Esophagus squamous epithelium (tissue), 5 donors: ENCODE results near the gene ADAMTS12. TPM values are rescaled to one million over a fixed set of nuclear protein-coding genes. Genes with fewer than 3 reads are reported as not detected.

Source experiments
- DNase-seq: peaks from one replicate; lab custom pipeline; 2025; lab: John Stamatoyannopoulos, UW
- H3K27ac ChIP-seq, 4 donors: fragments of 200-600 bp; sonication (generic); one replicate each; pipeline ENCODE4 v1.5.1; 2016 to 2019; ENCODE audit warnings: mild to moderate bottlenecking in 1 of 4
- H3K27me3 ChIP-seq, 4 donors: fragments of 200-600 bp; sonication (generic); 1 replicate in 3 of 4; 2 replicates in 1 of 4; pipeline versions ENCODE4 v1.5.1 to v1.6.0; 2017 to 2021; ENCODE audit warnings: antibody characterized with exemption in 1 of 4
- H3K36me3 ChIP-seq, 3 donors: fragments of 200-600 bp; sonication (generic); one replicate each; pipeline ENCODE4 v1.5.1; 2016 to 2019
- H3K4me1 ChIP-seq, 3 donors: fragments of 200-600 bp; sonication (generic); one replicate each; pipeline ENCODE4 v1.5.1; 2017 to 2019
- H3K4me3 ChIP-seq, 4 donors: fragments of 200-600 bp; sonication (generic); 1 replicate in 3 of 4; 2 replicates in 1 of 4; pipeline ENCODE4 v1.5.1; 2016 to 2019; ENCODE audit warnings: mild to moderate bottlenecking in 2 of 4, moderate library complexity in 1 of 4
- H3K9me3 ChIP-seq, 3 donors: fragments of 200-600 bp; sonication (generic); one replicate each; pipeline ENCODE4 v1.5.1; 2016 to 2019
- CTCF ChIP-seq, 6 experiments: fragments of 450-650 bp in 4 of 6; fragments of 200-600 bp in 2 of 6; sonication (generic) in 2 of 6; IDR thresholded peaks; one replicate each; pipeline ENCODE4 v1.5.1; 2016 to 2019; ENCODE audit warnings: antibody characterized with exemption in 6 of 6, mild to moderate bottlenecking in 4 of 6, moderate library complexity in 4 of 6
- POLR2A ChIP-seq, 4 donors: fragments of 450-650 bp; IDR thresholded peaks; one replicate each; pipeline ENCODE4 v1.6.1; 2017; ENCODE audit warnings: antibody characterized with exemption in 4 of 4, mild to moderate bottlenecking in 4 of 4, moderate library complexity in 3 of 4
- WGBS, 2 donors: methylation state at CpG; one replicate each; pipeline ENCODE4 v1.1.5; 2018; 5-methylcytosine and 5-hydroxymethylcytosine counted together
- intact Hi-C: fragments of 100-400 bp; cut with DNase I; formaldehyde crosslinking; loops from one replicate; pipeline ENCODE4 v1.15.0; 2022
- total RNA-seq, 4 donors: library from RNA; depleted of rRNA; stranded (reverse); fragments of >200 nt; gene quantifications; one replicate each; pipeline ENCODE4 v1.1.0, GENCODE V29; 2016
- donor health status: DM: yes; HTN: yes; CAD: no.

The ADAMTS12 gene
- total RNA-seq, 4 donors from 2014 or later: 0.73 to 1.3 (median 0.76) TPM; not detected in 1

DNA sequence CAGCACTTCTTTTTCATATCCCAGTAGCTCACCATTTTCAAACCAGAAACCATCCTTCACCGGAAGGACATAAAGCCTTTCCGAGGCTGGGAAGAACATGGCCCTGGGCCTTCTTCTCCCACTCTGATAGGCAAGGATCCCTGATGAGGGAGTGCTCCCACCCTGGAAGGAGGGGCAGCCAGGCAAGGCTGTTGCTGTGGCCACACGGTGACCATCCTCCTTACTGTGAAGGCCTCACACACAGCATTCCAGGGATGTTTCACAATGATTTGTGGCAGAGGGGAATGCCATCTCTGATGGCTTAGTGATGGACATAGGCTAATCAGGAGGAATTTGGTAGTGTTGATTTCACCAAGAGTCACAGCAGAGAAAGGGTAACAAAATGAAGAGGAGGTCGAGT is 130.7 kb downstream of the ADAMTS12 start:
- intact Hi-C loops: no loop called here
- no peak overlapping the region for H3K27ac ChIP-seq
- 47 to 54% methylated on average over 3 to 4 of the region's 4 CpGs for WGBS, 2 donors

GRCh38 chr5:33758737-33759136 is 133.1 kb downstream of the ADAMTS12 start:
- Histone ChIP-seq H3K27ac (no peak overlapping the region), H3K27me3 (no peaks in the 10 kb centered on the region), H3K36me3 (no peaks in the 10 kb centered on the region), H3K4me1 (no peaks in the 10 kb centered on the region), H3K4me3 (no peak overlapping the region), H3K9me3 (no peaks in the 10 kb centered on the region)
- no peak for DNase-seq
- 59 to 80% methylated on average over 2 of the region's 2 CpGs for WGBS, 2 donors
- TF ChIP-seq POLR2A (IDR thresholded peaks at IDR 0.05): no peak
- TF ChIP-seq CTCF (IDR thresholded peaks at IDR 0.05): no peak
- intact Hi-C loops: no loop called here

More for the DNA sequence above, 130.7 kb downstream of the ADAMTS12 start:
- H3K4me3 ChIP-seq: no peak overlapping the region
- TF ChIP-seq POLR2A (IDR thresholded peaks at IDR 0.05) (no peak), CTCF (IDR thresholded peaks at IDR 0.05) (no peak)
- DNase-seq: no peak
- H3K27me3 ChIP-seq: no peaks in the 10 kb centered on the region
- no peaks in the 10 kb centered on the region for H3K4me1 ChIP-seq
- H3K9me3 ChIP-seq: no peaks in the 10 kb centered on the region
- H3K36me3 ChIP-seq: no peaks in the 10 kb centered on the region

DNA sequence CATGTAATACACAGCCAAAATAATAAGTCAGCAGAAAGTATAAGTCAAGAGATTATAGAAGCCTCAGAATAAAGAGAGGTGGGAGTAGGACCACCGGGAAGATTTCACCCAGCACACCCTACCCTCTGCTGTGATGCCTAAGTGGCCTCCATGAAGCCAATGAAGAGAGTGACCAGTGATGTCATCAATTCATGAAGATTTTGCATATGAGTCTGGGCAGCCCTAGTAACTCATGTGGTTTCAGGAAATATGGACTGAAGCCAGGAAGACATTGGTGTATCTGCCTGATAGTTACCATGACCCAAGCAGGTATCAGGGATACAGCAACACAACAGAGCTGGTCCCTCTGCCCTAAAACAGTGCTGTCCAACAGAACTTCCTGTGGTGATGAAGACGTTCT is 135.3 kb downstream of the ADAMTS12 start:
- H3K4me3 ChIP-seq: no peak overlapping the region
- no peaks in the 10 kb centered on the region for H3K36me3 ChIP-seq
- H3K9me3 ChIP-seq: no peaks in the 10 kb centered on the region
- no peaks in the 10 kb centered on the region for H3K4me1 ChIP-seq
- 80 to 88% methylated on average over 2 of the region's 2 CpGs for WGBS, 2 donors
- no peak for DNase-seq
- no peaks in the 10 kb centered on the region for H3K27me3 ChIP-seq
- TF ChIP-seq POLR2A (IDR thresholded peaks at IDR 0.05): no peak
- no peak for TF ChIP-seq CTCF (IDR thresholded peaks at IDR 0.05)
- intact Hi-C loops: no loop called here
- no peak overlapping the region for H3K27ac ChIP-seq

DNA sequence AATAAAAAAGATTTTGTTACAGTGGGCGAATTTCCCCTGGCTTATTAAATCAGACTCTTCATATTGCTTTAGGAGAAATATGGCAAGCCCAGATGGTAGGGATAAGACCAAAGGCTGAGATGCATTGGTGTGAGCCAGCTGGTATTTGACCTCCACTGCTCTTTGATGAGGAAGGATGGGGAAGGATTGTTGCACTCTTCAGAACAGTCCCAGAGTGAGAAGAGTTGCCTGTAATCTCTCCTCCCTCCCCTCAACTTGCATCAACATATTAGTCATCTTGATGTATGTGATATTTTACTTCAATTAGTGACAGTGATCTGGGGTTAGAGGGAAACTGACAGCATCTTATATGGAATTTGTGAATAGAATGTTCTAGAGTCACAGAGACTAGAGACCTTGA is 136.6 kb downstream of the ADAMTS12 start:
- 50 to 71% methylated on average over 1 of the region's 1 CpG for WGBS, 2 donors
- Histone ChIP-seq H3K4me1 (no peaks in the 10 kb centered on the region), H3K9me3 (no peaks in the 10 kb centered on the region), H3K36me3 (no peaks in the 10 kb centered on the region), H3K27ac (no peak overlapping the region), H3K27me3 (no peaks in the 10 kb centered on the region), H3K4me3 (no peak overlapping the region)
- DNase-seq: no peak
- TF ChIP-seq CTCF (IDR thresholded peaks at IDR 0.05): no peak
- TF ChIP-seq POLR2A (IDR thresholded peaks at IDR 0.05): no peak
- intact Hi-C loops: no loop called here

DNA sequence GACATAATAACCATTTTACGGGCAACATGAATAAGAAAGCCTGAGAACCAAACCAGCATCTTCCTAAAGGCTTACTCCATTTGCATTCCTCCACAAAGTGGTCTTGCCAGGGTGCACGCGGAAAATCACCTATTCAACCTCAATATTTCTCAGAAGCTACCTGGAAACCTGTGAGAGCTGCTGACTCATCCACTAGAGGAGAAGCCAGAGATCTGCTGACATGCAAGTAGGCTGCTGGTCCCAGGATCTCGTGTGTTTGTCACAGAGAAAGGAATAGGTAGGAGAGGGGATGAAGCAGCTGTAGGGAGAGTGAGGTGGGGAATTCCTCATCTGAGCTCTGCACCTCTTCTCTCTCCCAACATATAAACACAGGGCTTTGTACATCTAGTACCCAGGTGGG is 138.1 kb downstream of the ADAMTS12 start:
- H3K36me3 ChIP-seq: no peaks in the 10 kb centered on the region
- WGBS, 2 donors: 64 to 76% methylated on average over 3 to 4 of the region's 4 CpGs
- no peak for TF ChIP-seq POLR2A (IDR thresholded peaks at IDR 0.05)
- TF ChIP-seq CTCF (IDR thresholded peaks at IDR 0.05): no peak
- H3K4me3 ChIP-seq: no peak overlapping the region
- no peak overlapping the region for H3K27ac ChIP-seq
- H3K4me1 ChIP-seq: no peaks in the 10 kb centered on the region
- intact Hi-C loops: no loop called here
- no peaks in the 10 kb centered on the region for H3K27me3 ChIP-seq
- DNase-seq: no peak
- no peaks in the 10 kb centered on the region for H3K9me3 ChIP-seq
